LHCN-M2 (cell line): ENCODE results near the gene LMAN2L. TPM values are rescaled to one million over a fixed set of nuclear protein-coding genes. Genes with fewer than 3 reads are reported as not detected.

Experiments
- DNase-seq: peaks from one replicate; pipeline ENCODE4 v3.0.0-alpha.2; 2012; ENCODE audit warnings: low read depth
- polyA plus RNA-seq: library from polyadenylated mRNA; unstranded; fragments of >200 nt; gene quantifications from one replicate; pipeline ENCODE4 v1.2.1, GENCODE V29; 2012; ENCODE audit warnings: missing spikeins
- total RNA-seq: library from RNA; depleted of rRNA; stranded (reverse); fragments of >200 nt; gene quantifications from 2 replicates; pipeline ENCODE4 v1.2.3, GENCODE V29; 2014; rRNA removed

LMAN2L gene
- total RNA-seq, result 20.8 and 21.5 TPM in 2 replicates
- polyA plus RNA-seq, result 16.1 TPM

GRCh38 chr2:96739633-96740428 is at the start of gene LMAN2L:
LMAN2L (minus strand) TSS chr2:96740064; CDS start chr2:96740040, 24 bp downstream.
- DNase-seq, result peak; percentile 97

GRCh38 chr2:96789245-96789617 is 49.4 kb upstream of the LMAN2L start:
- no peak for DNase-seq

- peak; percentile 46 for DNase-seq
Measured at GRCh38 chr2:96788442-96789244, 48.8 kb upstream of the LMAN2L start.

GRCh38 chr2:96787411-96787810 is 47.5 kb upstream of the LMAN2L start:
- DNase-seq, result no peak

- no peak for DNase-seq
Measured at GRCh38 chr2:96783388-96783787, 43.5 kb upstream of the LMAN2L start.

GRCh38 chr2:96775160-96775559 is 35.3 kb upstream of the LMAN2L start:
- no peak for DNase-seq

- DNase-seq, result no peak
Measured at GRCh38 chr2:96773922-96774321, 34.1 kb upstream of the LMAN2L start.

GRCh38 chr2:96772903-96773671 is 33.2 kb upstream of the LMAN2L start:
- DNase-seq, result no peak

- DNase-seq, result no peak
Measured at GRCh38 chr2:96771796-96772618, 32.1 kb upstream of the LMAN2L start.

GRCh38 chr2:96770442-96771202 is 30.8 kb upstream of the LMAN2L start:
- no peak for DNase-seq

GRCh38 chr2:96769814-96770213 is 29.9 kb upstream of the LMAN2L start:
- peak; percentile 45 for DNase-seq

- no peak for DNase-seq
Measured at GRCh38 chr2:96768083-96768561, 28.3 kb upstream of the LMAN2L start.

- no peak for DNase-seq
Measured at GRCh38 chr2:96767135-96767871, 27.4 kb upstream of the LMAN2L start.

GRCh38 chr2:96764253-96764637 is 24.4 kb upstream of the LMAN2L start:
- DNase-seq, result no peak

- no peak for DNase-seq
Measured at GRCh38 chr2:96763511-96764252, 23.8 kb upstream of the LMAN2L start.

- no peak for DNase-seq
Measured at GRCh38 chr2:96762529-96763311, 22.9 kb upstream of the LMAN2L start.

GRCh38 chr2:96760986-96761832 is 21.3 kb upstream of the LMAN2L start:
- no peak for DNase-seq
